Body of pancreas (tissue), 4 donors: ENCODE measurements around the gene AKAP13. TPM values are rescaled to one million over a fixed set of nuclear protein-coding genes. Genes with fewer than 3 reads are reported as not detected.
A peak's percentile ranks its signal among the peaks of the same experiment; 100 is the strongest.

Experiments used
- ATAC-seq: fragments of 150-250 bp; one replicate; pipeline ENCODE4 v1.9.1; 2016
- DNase-seq, 4 donors: peaks; one replicate each; pipeline ENCODE4 v3.0.0-alpha.2; 2019
- H3K27ac ChIP-seq, 4 donors: fragments of 200-600 bp; sonication (generic); 1 replicate in 3 of 4; 2 replicates in 1 of 4; pipeline versions ENCODE4 v1.5.1 to v1.6.1; 2016 to 2019; ENCODE audit warnings: mild to moderate bottlenecking in 1 of 4, mixed read lengths in 1 of 4, moderate library complexity in 1 of 4
- H3K27me3 ChIP-seq, 2 donors: fragments of 200-600 bp; sonication (generic); one replicate each; pipeline ENCODE4 v1.6.0; 2016; ENCODE audit warnings: mild to moderate bottlenecking in 1 of 2
- H3K36me3 ChIP-seq, 2 donors: fragments of 200-600 bp; sonication (generic); replicated peaks in 1 of 2; 2 replicates each; pipeline ENCODE4 v1.5.1; 2016; ENCODE audit warnings: low read depth in 2 of 2; ENCODE audit not compliant: insufficient read depth in 1 of 2
- H3K4me1 ChIP-seq: fragments of 200-600 bp; sonication (generic); one replicate; pipeline ENCODE4 v1.6.0; 2016
- H3K4me3 ChIP-seq, 2 donors: fragments of 200-600 bp; sonication (generic); 1 replicate in 1 of 2; 2 replicates in 1 of 2; pipeline ENCODE4 v1.5.1; 2016 to 2019
- H3K9me3 ChIP-seq, 3 donors: fragments of 200-600 bp; sonication (generic); 1 replicate in 2 of 3; 2 replicates in 1 of 3; pipeline ENCODE4 v1.5.1; 2016
- CTCF ChIP-seq, 7 experiments: fragments of 450-650 bp in 4 of 7; fragments of 200-600 bp in 3 of 7; sonication (generic) in 3 of 7; IDR thresholded peaks; one replicate each; pipeline ENCODE4 v1.5.1; 2016 to 2019; ENCODE audit warnings: antibody characterized with exemption in 7 of 7
- POLR2A ChIP-seq, 3 donors: fragments of 450-650 bp; IDR thresholded peaks; one replicate each; pipeline ENCODE4 v1.6.1; 2016; ENCODE audit warnings: antibody characterized with exemption in 3 of 3, mild to moderate bottlenecking in 2 of 3
- WGBS, 2 donors: methylation state at CpG; one replicate each; pipeline ENCODE4 v1.1.5; 2017; 5-methylcytosine and 5-hydroxymethylcytosine counted together
- intact Hi-C: fragments of 100-400 bp; cut with DNase I; formaldehyde crosslinking; loops from one replicate; pipeline ENCODE4 v1.15.1; 2023
- total RNA-seq, 2 donors: library from RNA; depleted of rRNA; stranded (reverse); fragments of >200 nt; gene quantifications; one replicate each; pipeline ENCODE4 v1.1.0, GENCODE V29; 2016

AKAP13 gene
- total RNA-seq, 2 donors from 2014 or later = 102 to 160 TPM

- 81 to 100% methylated on average over 1 of the region's 1 CpG for WGBS, 2 donors
- intact Hi-C loops = no loop called here
- no peak for TF ChIP-seq CTCF (IDR thresholded peaks at IDR 0.05)
- no peak for TF ChIP-seq POLR2A (IDR thresholded peaks at IDR 0.05)
Observed at GRCh38 chr15:85571780-85572179, 191.4 kb downstream of the AKAP13 start.

GRCh38 chr15:85576392-85576791 is 196.0 kb downstream of the AKAP13 start:
- Histone ChIP-seq H3K9me3 (no peaks in the 10 kb centered on the region), H3K4me1 (peaks cover 57% of the 10 kb centered on the region), H3K27me3 (no peaks in the 10 kb centered on the region), H3K27ac (peak overlapping the region in 3 of 4 donors; percentile 3 to 55 (median 6)), H3K4me3 (no peak overlapping the region), H3K36me3 (no peaks in the 10 kb centered on the region)
- 40 to 50% methylated on average over 3 of the region's 3 CpGs for WGBS, 2 donors
- ATAC-seq (no peak), DNase-seq (no peak)
- TF ChIP-seq POLR2A (IDR thresholded peaks at IDR 0.05) (no peak), CTCF (IDR thresholded peaks at IDR 0.05) (no peak)
- intact Hi-C loops = no loop called here

More at GRCh38 chr15:85571780-85572179, 191.4 kb downstream of the AKAP13 start:
- DNase-seq (no peak), ATAC-seq (no peak)
- H3K4me1 ChIP-seq = peaks cover 32% of the 10 kb centered on the region
- H3K9me3 ChIP-seq = no peaks in the 10 kb centered on the region
- H3K36me3 ChIP-seq = no peaks in the 10 kb centered on the region
- H3K4me3 ChIP-seq = no peak overlapping the region
- H3K27me3 ChIP-seq = no peaks in the 10 kb centered on the region
- H3K27ac ChIP-seq = peak overlapping the region in 2 of 4 donors; percentile 9 to 57

- Histone ChIP-seq H3K9me3 (no peaks in the 10 kb centered on the region), H3K27ac (peak overlapping the region; percentile 88 to 97 (median 94)), H3K4me1 (peaks cover 62% of the 10 kb centered on the region), H3K4me3 (no peak overlapping the region), H3K27me3 (no peaks in the 10 kb centered on the region), H3K36me3 (no peaks in the 10 kb centered on the region)
- TF ChIP-seq POLR2A (IDR thresholded peaks at IDR 0.05) (peak; percentile 51 to 89 (median 89)), CTCF (IDR thresholded peaks at IDR 0.05) (no peak)
- ATAC-seq (peak; percentile 63), DNase-seq (peak; percentile 69 to 88 (median 79))
- intact Hi-C loops = no loop called here
- WGBS, 2 donors = 21 to 30% methylated on average over 9 of the region's 9 CpGs
Observed at GRCh38 chr15:85578941-85579701, 198.7 kb downstream of the AKAP13 start.

DNA sequence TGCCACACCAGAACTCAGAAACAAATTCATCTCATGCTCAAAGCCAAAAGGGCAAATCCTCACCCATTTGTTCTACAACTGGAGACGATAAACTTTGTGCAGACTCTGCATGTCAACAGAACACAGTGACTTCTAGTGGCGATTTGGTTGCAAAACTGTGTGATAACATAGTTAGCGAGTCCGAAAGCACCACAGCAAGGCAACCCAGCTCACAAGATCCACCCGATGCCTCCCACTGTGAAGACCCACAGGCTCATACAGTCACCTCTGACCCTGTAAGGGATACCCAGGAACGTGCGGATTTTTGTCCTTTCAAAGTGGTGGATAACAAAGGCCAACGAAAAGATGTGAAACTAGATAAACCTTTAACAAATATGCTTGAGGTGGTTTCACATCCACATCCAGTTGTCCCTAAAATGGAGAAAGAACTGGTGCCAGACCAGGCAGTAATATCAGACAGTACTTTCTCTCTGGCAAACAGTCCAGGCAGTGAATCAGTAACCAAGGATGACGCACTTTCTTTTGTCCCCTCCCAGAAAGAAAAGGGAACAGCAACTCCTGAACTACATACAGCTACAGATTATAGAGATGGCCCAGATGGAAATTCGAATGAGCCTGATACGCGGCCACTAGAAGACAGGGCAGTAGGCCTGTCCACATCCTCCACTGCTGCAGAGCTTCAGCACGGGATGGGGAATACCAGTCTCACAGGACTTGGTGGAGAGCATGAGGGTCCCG is 199.7 kb downstream of the AKAP13 start:
- Histone ChIP-seq H3K36me3 (no peaks in the 10 kb centered on the region), H3K4me1 (peaks cover 66% of the 10 kb centered on the region), H3K27ac (peak overlapping the region; percentile 88 to 97 (median 94)), H3K4me3 (peak overlapping the region; percentile 17 to 38), H3K9me3 (no peaks in the 10 kb centered on the region), H3K27me3 (no peaks in the 10 kb centered on the region)
- DNase-seq (peak; percentile 67 to 91 (median 72)), ATAC-seq (peak; percentile 75)
- WGBS, 2 donors = 8 to 23% methylated on average over 14 of the region's 14 CpGs
- intact Hi-C loops = no loop called here
- TF ChIP-seq POLR2A (IDR thresholded peaks at IDR 0.05) (peak; percentile 64 to 94 (median 93)), CTCF (IDR thresholded peaks at IDR 0.05) (peak in 4 of 7 experiments; percentile 25 to 41 (median 30))
